HepG2 (cell line): ENCODE data around the gene NRP1. TPM values are rescaled to one million over a fixed set of nuclear protein-coding genes. Genes with fewer than 3 reads are reported as not detected.

Source experiments
- E2F5 ChIP-seq: sonication (generic); formaldehyde crosslinking; conservative IDR thresholded peaks from 2 replicates; pipeline ENCODE4 v1.4.0; 2020; ENCODE audit warnings: missing genetic modification reagents
- HIC2 ChIP-seq: sonication (generic); formaldehyde crosslinking; IDR thresholded peaks from 2 replicates; pipeline ENCODE4 v1.9.0; 2022; ENCODE audit warnings: low read depth, missing genetic modification reagents
- MLX ChIP-seq: IDR thresholded peaks from 2 replicates; pipeline ENCODE4 v1.6.1; 2016
- ZHX1 ChIP-seq: sonication (generic); formaldehyde crosslinking; IDR thresholded peaks from 2 replicates; pipeline ENCODE4 v1.8.1; 2022; ENCODE audit warnings: low read depth, mild to moderate bottlenecking, missing genetic modification reagents
- ZNF652 ChIP-seq: IDR thresholded peaks from 2 replicates; pipeline ENCODE4 v1.6.1; 2016; ENCODE audit warnings: low read depth, borderline replicate concordance
- ZNF687 ChIP-seq: sonication (generic); formaldehyde crosslinking; IDR thresholded peaks from 2 replicates; pipeline ENCODE4 v1.5.1; 2020; ENCODE audit warnings: mild to moderate bottlenecking, missing genetic modification reagents, moderate library complexity
- ZNF780A ChIP-seq: sonication (generic); formaldehyde crosslinking; IDR thresholded peaks from 2 replicates; pipeline ENCODE4 v1.8.0; 2022; ENCODE audit warnings: mild to moderate bottlenecking, missing genetic modification reagents, moderate library complexity
- polyA plus RNA-seq, 8 experiments: library from polyadenylated mRNA; depleted of rRNA in 3 of 8; stranded (reverse) in 7 of 8; unstranded in 1 of 8; fragments of >200 nt; fragmentation: Illumina TruSeq in 4 of 8; extraction: Trizol in 4 of 8; gene quantifications; 2 replicates each; pipeline versions ENCODE4 v1.2.1 to v1.2.3, GENCODE V29; 2011 to 2016; ENCODE audit warnings: low read depth in 4 of 8, missing spikeins in 1 of 8, mixed read lengths in 1 of 8; ENCODE audit not compliant: insufficient read depth in 1 of 8
- total RNA-seq, 5 experiments: library from RNA; depleted of rRNA; stranded (reverse); fragments of >200 nt; fragmentation: Illumina TruSeq; extraction: Trizol; gene quantifications; 2 replicates each; pipeline ENCODE4 v1.2.3, GENCODE V29; 2016; ENCODE audit warnings: low read depth in 1 of 5

Gene NRP1
- total and polyA plus RNA-seq, 2 of the 13 experiments (the other 11 are each of a cell fraction or from before 2014, with no cell fraction given): 5.3 to 5.8 TPM

- TF ChIP-seq ZNF687 (CRISPR knock-in tag) (no peak), HIC2 (CRISPR knock-in tag) (no peak), ZNF652 (no peak), ZNF780A (CRISPR knock-in tag) (no peak), E2F5 (CRISPR knock-in tag) (no peak), ZHX1 (CRISPR knock-in tag) (no peak), MLX (no peak)
These were observed 90.0 kb downstream of the NRP1 start (continued) for GRCh38 chr10:33244354-33244967.
